Myocyte (in vitro differentiated cells): Measurements from ENCODE around the gene RDH13. TPM values are rescaled to one million over a fixed set of nuclear protein-coding genes. Genes with fewer than 3 reads are reported as not detected.
"Not testable (repeated sequence)": the region's sequence is repeated elsewhere in the genome, so short reads cannot be mapped to it uniquely, and the experiment has no call there.

Source experiments
- DNase-seq: peaks from one replicate; pipeline ENCODE4 v3.0.0-alpha.2; 2012; ENCODE audit warnings: low read depth
- total RNA-seq: library from RNA; depleted of rRNA; stranded (reverse); fragments of >200 nt; gene quantifications from 2 replicates; pipeline ENCODE4 v1.2.3, GENCODE V29; 2014

RDH13 gene
- total RNA-seq, 1 donor from 2014 or later = 4.9 TPM

DNA sequence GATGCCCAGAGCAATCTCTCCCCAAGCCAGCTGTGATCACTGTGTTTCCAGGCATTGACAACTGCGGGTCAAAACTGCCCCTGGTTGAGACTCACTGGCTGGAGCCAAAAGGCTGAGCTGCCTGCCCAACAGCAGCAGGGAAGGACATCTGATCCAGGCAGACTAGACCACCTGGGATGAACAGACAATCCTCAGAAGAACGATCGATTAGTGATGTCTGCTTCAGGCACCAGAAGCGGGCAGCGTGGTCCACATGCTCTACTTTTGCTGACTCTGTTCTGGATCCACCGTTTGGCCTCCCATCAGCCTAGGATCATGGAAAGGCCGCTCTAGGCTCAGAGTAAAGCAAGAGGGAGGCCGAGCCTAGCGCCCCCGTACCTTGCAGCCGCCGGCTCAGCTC lies 15.0 kb downstream of the RDH13 start:
- DNase-seq = no peak

DNA sequence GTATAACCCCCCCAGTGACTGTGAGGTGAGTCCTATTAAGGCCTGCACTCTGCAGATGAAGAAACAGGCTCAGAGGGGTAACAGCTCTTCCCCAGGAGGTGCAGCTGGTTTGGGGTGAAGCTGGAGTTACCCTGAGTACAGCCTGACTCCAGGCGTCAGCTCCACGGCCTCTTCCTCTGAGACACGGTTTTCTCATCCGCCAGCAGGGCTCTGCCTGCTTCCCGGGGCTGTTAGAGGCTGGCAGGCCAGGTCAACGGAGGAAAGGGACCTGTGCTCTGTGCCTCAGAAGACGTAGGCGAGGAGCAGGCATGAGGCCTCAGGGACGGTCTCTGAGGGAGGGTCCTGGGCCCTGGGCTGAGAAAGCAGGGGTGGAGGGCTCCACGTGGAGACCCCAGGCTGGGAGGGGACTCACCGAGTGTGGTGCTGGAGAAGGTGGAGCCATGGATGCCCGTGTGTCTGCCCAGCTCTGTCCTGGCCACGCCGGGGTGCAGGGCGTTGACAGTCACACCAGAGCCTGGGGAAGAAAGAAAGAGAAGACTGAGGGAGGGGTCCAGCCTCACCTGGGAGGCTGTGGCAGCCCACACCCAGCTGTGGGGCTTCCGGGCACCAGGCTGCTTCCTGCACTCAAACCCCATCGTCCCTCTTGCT lies 15.8 kb downstream of the RDH13 start:
- no peak for DNase-seq

DNA sequence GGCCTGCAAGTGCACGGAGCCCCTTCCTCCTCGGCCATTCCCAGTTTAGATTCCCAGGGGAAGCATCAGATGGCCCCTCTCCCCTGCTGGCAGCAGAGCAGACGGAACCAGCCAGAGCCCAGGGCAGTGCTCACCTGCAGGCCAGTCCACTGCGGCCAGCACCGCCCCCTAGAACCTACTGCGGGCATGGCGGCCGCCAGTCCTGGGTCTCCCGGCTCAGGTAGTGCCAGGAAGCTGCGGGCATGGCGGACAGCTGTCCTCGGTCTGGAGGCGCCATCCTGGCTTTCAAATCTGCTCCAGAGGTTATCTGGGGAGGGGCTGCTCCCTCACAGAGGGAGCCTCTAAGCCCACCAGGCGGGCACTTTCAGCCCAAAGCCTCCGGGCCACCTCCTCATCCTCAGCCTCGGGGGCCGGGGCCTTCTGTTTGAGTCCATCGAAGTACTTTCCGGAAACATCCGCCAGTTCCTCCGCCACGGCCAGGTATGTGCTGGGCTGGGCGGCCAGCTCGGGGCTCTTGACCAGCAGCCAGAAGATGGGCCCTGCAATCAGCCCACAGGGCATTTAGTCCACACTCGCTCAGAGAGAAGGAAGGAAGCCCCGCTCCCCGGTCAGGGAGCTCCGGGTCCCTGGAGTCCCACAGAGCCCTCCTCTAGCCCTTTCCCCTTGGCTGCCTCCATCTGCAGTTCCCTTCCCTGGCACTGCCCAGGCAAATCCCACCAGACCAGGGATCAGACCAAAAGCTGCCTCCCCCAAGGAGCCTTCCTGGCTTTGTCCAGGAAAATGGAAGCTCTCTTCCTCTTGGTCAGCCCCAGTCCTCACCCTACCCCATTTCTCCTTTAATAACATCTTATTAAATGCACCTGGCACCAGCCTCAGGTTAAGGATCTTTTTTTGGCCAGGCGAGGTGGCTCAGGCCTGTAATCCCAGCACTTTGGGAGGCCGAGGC lies 17.9 kb downstream of the RDH13 start:
- DNase-seq = no peak

DNA sequence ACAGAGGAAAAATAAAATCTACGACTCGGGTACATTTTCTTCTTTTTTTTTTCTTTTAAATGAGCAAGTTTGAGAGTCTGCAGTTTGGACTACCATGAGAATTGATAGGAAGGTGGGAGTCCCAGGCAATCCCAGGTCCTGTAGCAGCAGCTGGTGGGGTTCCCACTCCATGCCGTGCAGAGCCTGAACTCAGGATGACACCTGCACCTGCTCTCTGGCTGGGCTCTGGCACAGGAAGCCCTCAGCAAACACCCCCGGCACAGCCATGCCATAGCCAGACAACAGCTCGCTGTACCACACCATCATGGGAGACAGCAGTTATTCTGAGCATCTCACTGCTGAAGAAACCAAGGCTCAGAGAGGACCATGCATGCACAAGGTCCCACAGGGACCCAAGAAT lies 18.7 kb downstream of the RDH13 start:
- DNase-seq = no peak

DNA sequence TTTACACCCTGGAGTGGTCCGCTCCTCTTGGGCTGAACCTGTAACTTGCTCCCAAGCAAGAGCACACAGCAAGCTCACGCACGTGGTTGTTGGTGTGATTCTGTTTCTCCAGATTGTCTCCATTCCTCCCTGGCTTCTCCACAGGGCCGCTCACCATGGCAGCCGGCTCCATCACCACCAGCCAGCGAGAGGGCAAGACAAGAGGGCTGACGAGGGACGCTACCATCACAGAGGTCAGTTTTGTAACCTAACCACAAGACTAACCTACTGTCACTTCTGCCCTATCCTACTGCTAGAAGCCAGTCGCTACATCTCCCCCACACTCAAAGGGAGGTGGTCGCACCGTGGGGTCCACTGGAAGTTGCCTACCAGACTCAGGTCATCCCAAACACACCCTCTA lies 20.3 kb downstream of the RDH13 start:
- no peak for DNase-seq

DNA sequence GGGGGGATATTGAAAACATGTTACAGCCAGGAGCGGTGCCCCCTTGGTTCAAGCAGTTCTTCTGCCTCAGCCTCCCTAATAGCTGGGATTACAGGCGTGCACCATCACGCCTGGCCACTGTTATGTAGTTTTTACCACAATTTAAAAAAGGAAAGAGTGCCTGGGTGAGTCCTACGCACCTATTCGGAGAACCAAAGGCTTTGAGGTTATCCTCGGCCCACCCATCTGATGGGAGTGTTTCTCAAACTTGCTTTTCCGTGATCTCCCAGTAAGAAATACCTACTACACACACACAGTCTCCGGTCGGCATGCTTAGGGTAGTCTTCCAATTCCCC lies 20.6 kb downstream of the RDH13 start:
- DNase-seq = no peak

DNA sequence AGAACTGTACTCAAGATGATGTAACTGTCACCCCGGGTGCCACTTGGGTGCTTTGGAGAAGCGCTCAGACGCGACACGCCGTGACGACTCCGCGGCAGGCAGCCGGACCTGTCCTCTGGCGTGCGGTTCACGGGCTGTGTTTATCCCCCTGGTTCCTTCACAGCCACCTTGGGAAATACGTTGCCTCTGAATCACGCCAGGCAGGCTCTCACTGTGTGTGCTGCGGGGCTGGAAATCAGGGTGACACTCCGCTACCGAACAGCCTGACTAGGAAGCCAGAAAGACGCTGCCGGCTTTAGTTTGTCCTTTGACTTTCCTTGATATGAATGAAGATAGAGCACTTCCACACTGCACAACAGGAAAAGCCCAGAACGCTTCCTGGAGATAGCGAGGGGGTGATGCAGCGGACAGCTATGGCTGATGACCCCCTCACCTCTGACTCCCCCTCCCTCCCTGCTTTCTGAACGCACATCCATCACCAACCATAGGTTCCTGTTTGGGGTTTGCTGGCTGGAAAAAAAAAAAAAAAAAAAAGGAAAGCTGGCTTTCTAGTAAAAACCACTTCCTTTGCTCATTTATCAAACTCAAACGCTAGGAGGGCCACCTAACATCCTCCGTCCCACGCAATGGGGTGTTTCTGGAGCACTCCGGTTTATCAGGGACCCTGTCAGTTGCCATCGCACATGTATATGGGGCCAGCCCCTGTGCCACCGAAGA lies 21.2 kb downstream of the RDH13 start:
- no peak for DNase-seq

DNA sequence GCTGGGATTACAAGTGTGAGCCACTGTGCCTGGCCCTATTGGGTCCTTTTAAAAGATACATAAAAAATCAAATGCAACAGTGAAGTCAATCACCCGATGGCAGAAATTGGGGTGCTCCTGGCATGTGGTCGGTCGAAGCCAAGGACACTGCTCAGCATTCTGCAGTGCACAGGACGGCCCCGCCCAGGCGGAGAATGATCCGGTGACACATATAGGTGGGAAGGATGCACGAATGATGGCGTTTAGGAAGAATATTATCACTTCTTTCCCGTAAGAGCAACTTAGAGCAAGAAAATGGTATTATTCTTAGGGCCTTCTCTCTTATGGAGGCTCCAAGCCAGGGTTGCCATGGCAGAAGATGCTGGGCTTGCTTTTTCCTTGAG lies 21.7 kb downstream of the RDH13 start:
- DNase-seq = no peak

DNA sequence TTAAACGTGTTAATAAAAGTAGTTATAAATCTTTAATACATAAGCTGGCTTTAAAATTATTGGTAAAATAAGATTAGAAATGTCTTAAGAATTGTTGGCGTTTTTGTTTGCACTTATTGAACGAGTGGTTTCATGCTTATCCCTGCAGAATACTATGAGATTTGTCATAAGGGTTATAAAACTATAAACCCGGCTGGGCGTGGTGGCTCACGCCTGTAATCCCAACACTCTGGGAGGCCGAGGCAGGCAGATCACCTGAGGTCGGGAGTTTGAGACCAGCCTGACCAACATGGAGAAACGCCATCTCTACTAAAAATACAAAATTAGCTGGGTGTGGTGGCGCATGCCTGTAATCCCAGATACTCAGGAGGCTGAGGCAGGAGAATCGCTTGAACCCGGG lies 22.3 kb downstream of the RDH13 start:
- DNase-seq = not testable (repeated sequence)

DNA sequence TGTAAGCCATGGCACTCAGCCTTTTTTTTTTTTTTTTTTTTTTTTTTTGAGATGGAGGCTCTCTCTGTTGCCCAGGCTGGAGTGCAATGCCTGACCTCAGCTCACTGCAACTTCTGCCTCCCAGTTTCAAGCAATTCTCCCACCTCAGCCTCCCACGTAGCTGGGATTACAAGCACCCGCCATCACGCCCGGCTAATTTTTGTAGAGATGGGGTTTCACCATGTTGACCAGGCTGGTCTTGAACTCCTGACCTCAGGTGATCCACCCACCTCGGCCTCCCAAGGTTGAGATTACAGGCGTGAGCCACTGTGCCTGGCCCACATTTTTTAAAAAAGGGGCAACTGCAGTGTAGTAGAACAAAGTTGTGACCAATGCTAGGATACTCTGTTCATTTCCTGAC lies 25.3 kb downstream of the RDH13 start:
- DNase-seq = not testable (repeated sequence)

DNA sequence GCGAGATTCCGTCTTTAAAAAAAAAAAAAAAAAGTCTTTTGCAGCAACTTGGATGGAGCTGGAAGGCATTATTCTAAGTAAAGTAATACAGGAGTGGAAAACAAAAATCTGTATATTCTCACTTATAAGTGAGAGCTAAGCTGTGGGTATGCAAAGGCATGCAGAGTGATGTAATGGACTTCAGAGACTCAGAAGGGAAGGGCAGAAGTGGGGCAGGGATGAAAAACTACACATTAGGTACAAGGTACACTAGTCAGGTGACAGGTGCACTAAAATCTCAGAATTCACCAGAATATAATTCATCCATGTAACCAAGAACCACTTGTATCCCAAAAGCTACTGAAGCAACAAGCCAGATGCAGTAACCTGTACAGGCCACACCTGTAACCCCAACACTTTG lies 26.9 kb downstream of the RDH13 start:
- no peak for DNase-seq

DNA sequence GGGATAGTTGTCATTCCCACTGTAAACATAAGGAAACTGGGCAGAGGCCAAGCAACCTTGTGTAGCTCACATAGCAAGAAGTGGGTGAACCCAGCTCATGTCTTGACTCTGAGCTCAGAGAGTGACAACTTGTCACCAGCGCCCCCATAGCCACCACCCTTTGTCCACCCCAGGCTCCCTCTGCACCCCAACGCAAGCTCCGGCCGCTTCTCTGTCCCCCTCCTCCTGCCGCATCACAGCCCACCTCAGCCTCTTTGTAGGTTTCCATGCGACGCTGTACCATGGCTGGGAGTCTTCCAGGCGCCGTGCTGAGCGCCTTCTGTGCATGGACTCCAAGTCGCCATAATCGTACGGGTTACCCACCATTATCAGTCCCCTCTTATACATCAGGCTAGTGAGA lies 28.2 kb downstream of the RDH13 start:
- no peak for DNase-seq

DNA sequence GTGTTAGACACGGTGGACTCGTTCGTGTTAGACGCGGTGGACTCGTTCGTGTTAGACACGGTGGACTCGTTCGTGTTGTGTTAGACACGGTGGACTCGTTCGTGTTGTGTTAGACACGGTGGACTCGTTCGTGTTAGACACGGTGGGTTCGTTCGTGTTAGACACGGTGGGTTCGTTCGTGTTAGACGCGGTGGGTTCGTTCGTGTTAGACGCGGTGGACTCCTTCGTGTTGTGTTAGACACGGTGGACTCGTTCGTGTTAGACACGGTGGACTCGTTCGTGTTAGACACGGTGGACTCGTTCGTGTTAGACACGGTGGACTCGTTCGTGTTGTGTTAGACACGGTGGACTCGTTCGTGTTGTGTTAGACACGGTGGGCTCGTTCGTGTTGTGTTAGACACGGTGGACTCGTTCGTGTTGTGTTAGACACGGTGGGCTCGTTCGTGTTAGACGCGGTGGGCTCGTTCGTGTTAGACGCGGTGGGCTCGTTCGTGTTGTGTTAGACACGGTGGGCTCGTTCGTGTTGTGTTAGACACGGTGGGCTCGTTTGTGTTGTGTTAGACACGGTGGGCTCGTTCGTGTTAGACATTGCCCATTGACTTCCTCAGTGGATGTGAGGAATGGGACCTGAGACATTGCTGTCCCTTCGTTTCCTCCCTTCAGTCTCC lies 29.8 kb downstream of the RDH13 start:
- DNase-seq = not testable (repeated sequence)

DNA sequence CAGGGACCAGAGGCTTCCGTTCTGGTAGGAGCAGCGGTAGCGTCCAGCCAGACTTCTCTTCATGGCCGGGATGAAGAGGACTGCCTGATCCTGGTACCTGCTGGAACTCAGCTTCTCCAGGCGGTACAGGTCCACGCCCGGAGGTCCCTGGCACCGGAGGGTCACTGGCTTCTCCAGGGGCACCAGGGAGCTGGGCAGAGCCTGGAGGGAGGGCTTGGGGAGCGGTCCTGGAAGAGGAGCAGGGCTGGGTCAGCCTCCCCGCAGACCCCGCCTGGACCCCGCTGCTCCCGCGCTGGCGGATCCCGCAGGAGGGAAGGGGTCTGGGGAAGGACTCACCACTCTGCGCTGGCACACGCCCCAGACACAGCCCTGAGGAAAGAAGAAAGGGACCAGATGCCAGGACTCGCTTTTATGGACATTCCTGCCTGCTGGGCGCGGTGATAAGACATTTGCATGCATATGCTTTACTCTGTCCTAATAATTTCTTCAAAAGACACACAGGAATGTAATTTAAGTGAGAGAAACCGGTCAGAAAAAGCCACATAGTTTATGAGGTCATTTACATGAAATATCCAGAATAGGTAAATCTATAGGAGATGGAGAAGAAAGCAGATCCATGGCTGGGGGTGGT lies 30.7 kb downstream of the RDH13 start:
- DNase-seq = no peak

DNA sequence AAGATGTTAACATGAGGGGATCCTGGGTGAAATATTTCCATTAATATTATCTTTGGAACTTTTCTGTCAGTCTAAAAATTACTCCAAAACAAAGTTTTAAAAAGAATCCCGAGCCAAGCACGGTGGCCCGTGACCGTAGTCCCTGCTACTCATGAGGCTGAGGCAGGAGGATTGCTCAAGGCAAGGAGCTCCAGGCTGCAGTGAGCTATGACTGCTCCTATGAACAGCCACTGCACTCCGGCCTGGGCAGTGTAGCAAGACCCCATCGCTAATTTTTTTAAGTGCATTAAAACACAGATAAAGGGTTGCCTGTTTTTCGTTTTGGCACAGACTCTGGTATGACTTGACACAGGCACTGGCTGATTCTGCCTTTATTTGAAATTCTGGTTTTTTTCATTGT lies 31.8 kb downstream of the RDH13 start:
- DNase-seq = no peak

DNA sequence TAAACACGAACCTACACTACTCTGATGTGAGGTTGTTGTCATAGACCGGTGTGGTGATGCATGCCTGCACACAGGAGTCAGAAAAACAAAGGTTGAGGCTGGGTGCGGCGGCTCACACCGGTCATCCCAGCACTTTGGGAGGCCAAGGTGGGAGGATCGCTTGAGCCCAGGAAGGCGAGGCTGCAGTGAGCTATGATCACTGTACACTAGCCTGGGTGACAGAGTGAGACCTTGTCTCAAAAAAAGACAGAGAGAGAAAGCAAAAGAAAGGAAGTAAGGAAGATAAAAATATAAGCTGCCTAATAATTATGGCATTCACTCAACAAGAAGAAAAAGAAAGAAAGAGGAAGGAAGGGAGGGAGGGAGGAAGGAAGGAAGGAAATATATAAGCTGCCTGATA lies 34.2 kb downstream of the RDH13 start:
- DNase-seq = no peak

DNA sequence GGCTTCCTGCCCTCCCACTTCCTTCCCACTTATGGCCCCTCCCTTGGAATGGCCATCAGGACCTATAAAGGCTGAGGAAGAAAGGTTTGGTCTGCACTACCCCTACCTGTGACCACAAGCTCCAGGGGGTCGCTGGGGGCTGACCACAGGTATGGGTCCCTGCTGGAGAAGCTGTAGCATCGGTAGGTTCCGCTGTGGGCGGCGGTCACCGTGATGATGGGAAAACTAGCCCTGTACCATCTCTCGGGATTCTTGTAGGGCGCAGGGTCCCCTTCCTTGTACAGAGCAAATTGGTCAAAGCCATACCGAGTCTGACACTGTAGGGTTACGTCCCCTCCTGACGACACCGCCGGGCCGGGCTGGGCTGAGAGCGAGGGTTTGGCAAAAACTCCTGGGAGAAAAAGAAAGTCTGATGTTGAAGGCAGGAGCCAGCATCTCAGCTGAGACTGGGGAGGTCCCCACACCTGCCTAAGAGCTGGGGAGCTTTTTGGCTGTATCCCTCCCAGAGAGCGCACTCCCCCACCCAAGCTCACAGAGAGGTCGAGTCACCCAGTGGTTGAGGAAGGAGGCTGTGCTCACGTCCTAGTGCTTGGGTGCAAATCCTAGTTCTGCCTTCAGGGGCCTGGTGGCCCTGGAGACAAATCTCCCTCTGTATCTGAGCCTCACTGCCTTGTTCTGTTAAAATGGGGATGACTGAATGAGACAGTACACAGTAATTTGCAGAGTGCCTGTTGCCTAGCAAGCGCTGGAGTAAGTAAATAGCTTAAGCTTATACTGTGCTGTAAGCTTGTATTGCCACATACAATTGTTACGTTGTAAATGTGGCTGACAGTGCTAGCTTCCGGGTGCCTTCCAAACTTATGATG lies 35.2 kb downstream of the RDH13 start:
- no peak for DNase-seq

DNA sequence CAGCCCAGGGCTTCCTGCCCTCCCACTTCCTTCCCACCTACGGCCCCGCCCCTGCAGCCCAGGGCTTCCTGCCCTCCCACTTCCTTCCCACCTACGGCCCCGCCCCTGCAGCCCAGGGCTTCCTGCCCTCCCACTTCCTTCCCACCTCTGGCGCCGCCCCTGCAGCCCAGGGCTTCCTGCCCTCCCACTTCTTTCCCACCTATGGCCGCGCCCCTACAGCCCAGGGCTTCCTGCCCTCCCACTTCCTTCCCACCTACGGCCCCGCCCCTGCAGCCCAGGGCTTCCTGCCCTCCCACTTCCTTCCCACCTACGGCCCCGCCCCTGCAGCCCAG lies 35.8 kb downstream of the RDH13 start:
- DNase-seq = not testable (repeated sequence)

DNA sequence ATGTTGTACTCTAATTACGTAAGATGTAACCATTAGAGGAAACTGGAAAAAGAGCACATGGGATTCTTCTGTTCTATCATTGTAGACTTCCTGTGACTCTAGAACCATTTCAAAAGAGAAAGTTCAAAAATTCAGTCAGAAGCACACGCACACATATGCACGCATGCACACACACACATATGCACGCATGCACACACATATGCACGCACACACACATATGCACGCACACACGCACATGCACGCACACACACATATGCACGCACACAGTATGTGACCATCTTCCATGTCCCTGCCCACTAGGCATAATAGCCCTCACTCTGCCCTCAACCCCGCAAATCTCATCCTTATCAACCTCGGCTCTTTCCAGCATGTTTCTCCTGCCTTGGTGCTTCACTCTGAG lies 38.8 kb downstream of the RDH13 start:
- DNase-seq = no peak

DNA sequence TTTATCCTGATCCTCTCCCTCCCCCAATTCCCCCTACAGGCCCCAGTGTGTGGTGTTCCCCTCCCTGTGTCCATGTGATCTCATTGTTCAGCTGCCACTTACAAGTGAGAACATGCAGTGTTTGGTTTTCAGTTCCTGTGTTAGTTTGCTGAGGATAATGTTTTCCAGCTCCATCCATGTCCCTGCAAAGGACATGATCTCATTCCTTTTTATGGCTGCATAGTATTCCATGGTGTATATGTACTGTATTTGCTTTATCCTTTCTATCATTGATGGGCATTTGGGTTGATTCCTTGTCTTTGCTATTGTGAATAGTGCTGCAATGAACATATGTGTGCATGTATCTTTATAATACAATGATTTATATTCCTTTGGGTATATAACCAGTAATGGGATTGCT lies 42.6 kb downstream of the RDH13 start:
- not testable (repeated sequence) for DNase-seq
